GM18868 (cell line): ENCODE results near the gene IL23A.
A peak's percentile ranks its signal among the peaks of the same experiment; 100 is the strongest.
"Not testable (repeated sequence)": the region's sequence is repeated elsewhere in the genome, so short reads cannot be mapped to it uniquely, and the experiment has no call there.

ENCODE experiments used
- ATAC-seq: cut with Tn5 transposase; IDR thresholded peaks from one replicate; pipeline ENCODE4 v1.9.1; 2021; ENCODE audit warnings: mild to moderate bottlenecking, moderate library complexity; ENCODE audit not compliant: unreplicated experiment

The IL23A gene

GRCh38 chr12:56324206-56324605 is 14.5 kb upstream of the IL23A start:
- no peak for ATAC-seq

GRCh38 chr12:56326126-56326525 is 12.6 kb upstream of the IL23A start:
- no peak for ATAC-seq

- no peak for ATAC-seq
These were observed 12.2 kb upstream of the IL23A start for GRCh38 chr12:56326533-56326932.

GRCh38 chr12:56330936-56331490 is 7.7 kb upstream of the IL23A start:
- no peak for ATAC-seq

DNA sequence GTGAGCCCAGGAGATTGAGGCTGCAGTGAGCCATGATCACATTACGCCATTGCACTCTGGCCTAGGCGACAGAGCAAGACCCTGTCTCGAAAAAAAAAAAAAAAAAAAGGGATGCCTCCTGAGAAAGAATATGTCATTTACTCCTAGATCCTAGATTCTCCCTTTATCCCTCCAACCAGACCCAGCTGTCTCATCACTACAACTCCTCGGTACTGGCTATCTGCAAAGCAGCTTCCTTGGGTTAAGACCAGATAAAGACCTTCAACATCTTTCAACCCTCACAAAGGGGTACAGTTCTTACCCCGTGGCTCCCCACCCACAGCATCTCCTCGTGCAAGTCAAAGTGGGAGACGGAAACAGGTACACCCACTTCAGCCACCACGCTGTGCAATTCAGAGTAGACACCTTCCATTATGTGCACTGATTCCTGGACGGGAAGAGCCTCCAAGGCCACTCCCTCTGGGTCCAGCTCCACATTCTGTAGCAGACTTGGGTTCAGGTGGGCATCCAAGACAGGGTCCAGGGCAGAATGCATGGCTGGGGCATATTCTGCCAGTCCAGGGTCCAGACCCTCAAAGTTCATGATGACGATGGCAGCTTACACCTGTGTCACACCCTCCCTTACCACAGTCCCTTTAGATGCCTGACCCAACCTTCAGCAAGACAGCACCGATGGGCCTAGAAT is 6.0 kb upstream of the IL23A start:
- no peak for ATAC-seq

DNA sequence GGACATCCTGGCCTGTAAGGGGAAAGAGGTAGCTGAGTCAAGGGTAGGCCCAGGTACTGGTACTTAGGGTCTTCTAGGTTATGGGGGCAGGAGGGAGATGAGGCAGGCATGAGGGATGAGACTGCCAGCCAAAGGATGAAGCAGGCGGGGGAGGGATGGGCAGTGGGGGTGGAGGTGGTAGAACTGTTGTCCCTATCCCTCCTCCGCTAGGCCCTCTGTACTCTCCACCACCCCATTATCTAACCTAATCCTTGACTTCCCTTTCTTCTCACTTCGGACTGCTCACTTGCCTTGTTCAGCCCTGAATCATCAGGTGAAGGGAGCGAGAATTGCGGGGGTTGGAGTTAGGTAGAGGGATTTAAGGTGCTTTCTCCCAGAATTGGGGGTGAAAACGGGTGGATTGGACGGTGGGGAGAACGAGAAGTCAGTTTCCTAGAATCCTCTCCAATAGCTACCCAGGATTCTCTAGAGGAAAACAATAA is 5.4 kb upstream of the IL23A start:
- no peak for ATAC-seq

DNA sequence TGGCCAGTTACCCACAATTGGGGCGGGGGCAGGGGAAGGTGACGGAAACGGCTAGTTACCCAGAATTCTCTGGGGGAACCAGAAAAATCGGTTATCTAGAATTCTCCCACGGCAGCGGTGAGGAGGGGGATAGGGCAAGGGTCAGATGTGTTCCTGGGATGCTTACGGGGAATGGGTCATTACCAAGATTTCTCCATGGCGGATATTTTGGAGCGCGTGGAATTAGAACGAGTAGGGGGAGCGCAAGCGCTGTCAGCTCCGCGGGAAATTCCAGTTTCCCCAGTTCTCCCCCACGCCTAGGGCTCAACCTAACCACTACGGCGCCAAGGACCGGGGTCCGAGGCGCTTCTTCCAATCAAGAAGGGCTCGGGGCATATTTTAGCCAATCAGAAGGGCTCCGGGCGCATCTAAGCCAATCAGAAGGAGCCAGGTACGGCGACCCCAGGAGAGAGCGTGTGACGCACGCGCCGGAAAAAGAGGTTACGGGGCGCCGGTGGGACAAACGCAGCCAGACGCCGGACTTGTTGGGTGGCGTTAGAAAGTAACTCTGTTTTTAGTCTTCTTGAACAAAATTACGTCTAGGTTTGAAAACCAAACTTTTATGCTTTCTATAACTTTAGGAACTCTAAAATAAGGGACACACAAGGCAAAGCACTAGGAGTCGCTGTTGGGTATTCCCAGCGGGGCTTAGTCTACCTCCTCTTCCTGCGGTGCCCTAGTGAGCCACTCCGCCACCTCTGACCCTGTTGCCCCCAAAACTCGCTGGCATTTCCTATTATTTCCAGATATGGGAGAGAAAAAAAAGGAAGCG is 4.8 kb upstream of the IL23A start, which contains the start of gene PAN2:
PAN2 (minus strand) TSS at position 322 of the 811 bp plus-strand sequence. CDS start 906 bp downstream, outside the sequence.
- ATAC-seq, result peak; percentile 91

GRCh38 chr12:56334490-56334793 is 4.2 kb upstream of the IL23A start:
- ATAC-seq, result no peak

DNA sequence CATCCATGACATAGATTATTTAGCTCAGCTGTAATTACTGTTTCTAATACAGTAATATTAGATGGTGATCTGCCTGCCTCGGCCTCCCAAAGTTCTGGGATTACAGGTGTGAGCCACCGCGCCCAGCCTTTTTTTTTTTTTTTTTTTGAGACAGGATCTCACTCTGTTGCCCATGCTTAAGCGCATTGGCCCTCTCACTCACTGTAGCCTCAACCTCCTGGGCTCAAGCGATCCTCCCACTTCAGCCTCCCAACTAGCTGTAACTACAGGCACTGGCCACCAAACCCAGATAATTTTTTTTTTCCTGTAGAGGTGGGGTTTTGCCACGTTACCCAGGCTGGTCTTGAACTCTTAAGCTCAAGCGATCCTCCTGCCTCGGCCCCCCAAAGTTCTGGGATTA is 3.2 kb upstream of the IL23A start:
- ATAC-seq, result not testable (repeated sequence)

DNA sequence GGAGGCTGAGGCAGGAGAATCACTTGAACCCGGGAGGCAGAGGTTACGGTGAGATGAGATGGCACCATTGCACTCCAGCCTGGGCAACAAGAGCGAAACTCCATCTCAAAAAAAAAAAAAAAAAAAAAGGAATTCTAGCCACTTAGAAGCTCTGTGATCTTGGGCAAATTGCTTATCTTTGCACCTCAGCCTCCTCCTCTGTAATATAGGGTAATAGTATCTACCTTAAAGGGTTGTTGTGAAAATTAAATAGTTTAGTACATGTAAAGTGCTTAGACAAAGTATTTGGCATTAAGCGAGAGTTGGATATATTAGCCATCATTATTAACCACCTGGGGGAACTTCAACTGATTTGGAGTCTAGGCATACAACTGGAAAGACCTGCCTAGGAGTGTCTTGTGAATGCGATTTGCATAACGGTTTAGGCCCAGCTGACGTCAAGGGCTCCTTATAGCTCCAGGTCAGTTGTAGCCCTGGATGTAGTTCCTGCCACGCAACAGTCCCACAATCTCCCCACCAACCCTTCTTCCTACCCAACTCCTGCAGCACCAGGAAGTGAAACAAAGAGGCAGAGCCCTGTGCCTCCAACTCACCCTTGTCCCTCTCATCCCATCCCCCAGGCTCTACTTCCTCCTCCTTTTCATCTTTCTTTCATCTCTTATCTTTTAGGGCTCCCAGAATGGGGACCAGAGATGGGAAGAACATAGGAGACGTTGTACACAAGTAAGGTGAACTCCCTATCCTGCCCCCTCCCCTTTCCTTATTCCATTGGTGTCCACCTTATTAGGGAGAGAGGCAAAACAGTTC is 2.1 kb upstream of the IL23A start:
- no peak for ATAC-seq

GRCh38 chr12:56337753-56338251 is 882 bp upstream of the IL23A start:
- ATAC-seq, result no peak

GRCh38 chr12:56339158-56339422 is 406 bp downstream of the IL23A start:
- ATAC-seq, result no peak

- ATAC-seq, result no peak
These were observed 2.9 kb downstream of the IL23A start for GRCh38 chr12:56341616-56342015.

DNA sequence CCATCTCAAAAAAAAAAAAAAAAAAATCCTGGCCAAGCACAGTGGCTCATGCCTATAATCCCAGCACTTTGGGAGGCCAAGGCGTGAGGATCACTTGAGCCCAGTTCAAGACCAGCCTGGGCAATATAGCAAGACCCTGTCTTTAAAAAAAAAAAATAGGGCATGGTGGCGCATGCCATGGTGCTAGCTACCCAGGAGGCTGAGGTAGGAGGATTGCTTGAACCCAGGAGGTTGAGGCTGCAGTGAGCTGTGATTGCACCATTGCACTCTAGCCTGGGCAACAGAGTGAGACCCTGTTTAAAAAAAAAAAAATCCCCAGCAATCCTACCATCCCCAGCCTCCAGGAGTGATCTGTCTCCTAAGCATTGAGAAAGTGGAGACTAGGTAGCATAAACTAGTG is 3.6 kb downstream of the IL23A start:
- ATAC-seq, result not testable (repeated sequence)

DNA sequence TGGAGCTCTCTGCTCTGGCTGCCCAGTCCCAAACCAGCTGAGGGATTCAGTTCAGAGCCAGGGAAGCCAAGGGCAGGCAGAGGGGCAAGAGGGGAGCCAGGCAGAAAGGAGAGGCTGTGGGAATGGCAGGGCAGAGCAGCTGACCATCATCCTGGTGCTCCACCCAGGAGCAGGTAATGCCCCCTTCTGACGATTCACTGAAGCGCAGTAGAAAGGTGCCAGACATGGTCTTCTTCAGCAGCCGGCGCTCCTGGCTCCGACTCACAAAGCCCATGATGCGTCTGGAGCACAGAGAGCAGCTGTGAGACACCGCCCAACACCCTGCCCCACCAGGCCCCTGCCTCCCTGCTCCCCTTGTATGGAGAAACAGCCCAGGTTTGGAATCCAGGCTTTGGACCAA is 8.0 kb downstream of the IL23A start:
- no peak for ATAC-seq

- ATAC-seq, result not testable (repeated sequence)
These were observed 8.6 kb downstream of the IL23A start for GRCh38 chr12:56347255-56347654.

- no peak for ATAC-seq
These were observed 10.1 kb downstream of the IL23A start for GRCh38 chr12:56348776-56349175.

- no peak for ATAC-seq
These were observed 12.0 kb downstream of the IL23A start for GRCh38 chr12:56350662-56351061.

DNA sequence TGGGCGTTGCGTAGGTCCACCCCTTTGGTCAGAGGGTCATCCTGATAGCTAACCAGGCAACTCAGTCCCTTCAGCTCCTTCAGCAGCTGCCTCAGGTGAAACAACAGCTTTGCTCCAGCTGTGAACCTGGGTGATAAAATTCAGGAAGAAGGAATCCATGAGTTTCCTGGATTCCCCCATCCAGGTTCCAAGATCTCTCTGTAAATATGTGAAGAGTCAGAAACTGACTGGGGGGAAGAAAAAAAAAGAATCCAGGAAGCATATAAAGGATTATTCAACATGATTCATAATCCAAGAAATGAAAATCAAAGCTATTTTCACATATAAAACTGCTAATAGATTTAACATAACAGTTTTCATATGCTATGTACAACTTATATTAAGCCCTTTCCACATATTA is 12.6 kb downstream of the IL23A start:
- no peak for ATAC-seq

- no peak for ATAC-seq
These were observed 20.3 kb downstream of the IL23A start for GRCh38 chr12:56358836-56359532.
